ENCODE results near the gene GPR137B.

GPR137B gene

DNA sequence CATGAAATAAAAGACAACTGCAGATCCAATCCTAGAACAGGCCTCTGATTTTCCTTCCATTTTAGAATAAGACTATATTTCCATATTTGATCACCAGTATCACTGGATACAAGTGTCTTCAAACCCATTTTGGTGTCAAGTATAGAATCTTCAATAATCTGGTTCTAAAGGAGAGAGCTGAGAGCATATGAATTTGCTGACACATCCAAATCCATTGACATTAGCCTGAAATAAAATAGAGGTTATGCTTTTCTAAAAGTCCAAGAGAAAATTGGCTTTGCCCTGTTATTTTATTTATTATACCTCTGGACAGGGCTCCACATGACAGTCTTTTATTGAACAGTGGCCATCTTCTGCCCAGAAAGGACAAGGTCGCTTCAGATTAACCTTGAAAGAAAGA, 110.8 kb downstream of the GPR137B start:
- Histone ChIP-seq H3K4me3 (ENCODE audit: insufficient read depth, low read length, poor library complexity, severe bottlenecking) (no peak overlapping the region), H3K79me2 (ENCODE audit: insufficient read depth, low read length) (no peaks in the 10 kb centered on the region), H3K4me2 (ENCODE audit: low read depth, low read length, poor library complexity, severe bottlenecking) (no peak overlapping the region), H3K9me3 (ENCODE audit: insufficient read depth, low read length) (no peaks in the 10 kb centered on the region), H2AFZ (ENCODE audit: low read depth, low read length, severe bottlenecking) (no peak overlapping the region), H3K27me3 (ENCODE audit: low read length) (no peaks in the 10 kb centered on the region), H3K9me2 (replicated peaks; ENCODE audit: insufficient read depth, low read length) (no peaks in the 10 kb centered on the region), H3K36me3 (ENCODE audit: low read length) (peaks cover 4% of the 10 kb centered on the region; the same call in 1 of the 2 replicates), H4K20me1 (ENCODE audit: low read depth, low read length) (no peaks in the 10 kb centered on the region), H3K9ac (ENCODE audit: low read length) (no peak overlapping the region), H3F3A (ENCODE audit: insufficient read depth) (no peaks in the 10 kb centered on the region), H3K27ac (ENCODE audit: low read depth, low read length) (no peak overlapping the region)
- TF ChIP-seq, protein P1, sequence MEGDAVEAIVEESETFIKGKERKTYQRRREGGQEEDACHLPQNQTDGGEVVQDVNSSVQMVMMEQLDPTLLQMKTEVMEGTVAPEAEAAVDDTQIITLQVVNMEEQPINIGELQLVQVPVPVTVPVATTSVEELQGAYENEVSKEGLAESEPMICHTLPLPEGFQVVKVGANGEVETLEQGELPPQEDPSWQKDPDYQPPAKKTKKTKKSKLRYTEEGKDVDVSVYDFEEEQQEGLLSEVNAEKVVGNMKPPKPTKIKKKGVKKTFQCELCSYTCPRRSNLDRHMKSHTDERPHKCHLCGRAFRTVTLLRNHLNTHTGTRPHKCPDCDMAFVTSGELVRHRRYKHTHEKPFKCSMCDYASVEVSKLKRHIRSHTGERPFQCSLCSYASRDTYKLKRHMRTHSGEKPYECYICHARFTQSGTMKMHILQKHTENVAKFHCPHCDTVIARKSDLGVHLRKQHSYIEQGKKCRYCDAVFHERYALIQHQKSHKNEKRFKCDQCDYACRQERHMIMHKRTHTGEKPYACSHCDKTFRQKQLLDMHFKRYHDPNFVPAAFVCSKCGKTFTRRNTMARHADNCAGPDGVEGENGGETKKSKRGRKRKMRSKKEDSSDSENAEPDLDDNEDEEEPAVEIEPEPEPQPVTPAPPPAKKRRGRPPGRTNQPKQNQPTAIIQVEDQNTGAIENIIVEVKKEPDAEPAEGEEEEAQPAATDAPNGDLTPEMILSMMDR (IDR thresholded peaks at IDR 0.05; ENCODE audit: insufficient read depth, low read length, poor library complexity, severe bottlenecking) = no peak
- no peak for TF ChIP-seq EZH2phosphoT487 (conservative IDR thresholded peaks at IDR 0.05; ENCODE audit: low read length)

DNA sequence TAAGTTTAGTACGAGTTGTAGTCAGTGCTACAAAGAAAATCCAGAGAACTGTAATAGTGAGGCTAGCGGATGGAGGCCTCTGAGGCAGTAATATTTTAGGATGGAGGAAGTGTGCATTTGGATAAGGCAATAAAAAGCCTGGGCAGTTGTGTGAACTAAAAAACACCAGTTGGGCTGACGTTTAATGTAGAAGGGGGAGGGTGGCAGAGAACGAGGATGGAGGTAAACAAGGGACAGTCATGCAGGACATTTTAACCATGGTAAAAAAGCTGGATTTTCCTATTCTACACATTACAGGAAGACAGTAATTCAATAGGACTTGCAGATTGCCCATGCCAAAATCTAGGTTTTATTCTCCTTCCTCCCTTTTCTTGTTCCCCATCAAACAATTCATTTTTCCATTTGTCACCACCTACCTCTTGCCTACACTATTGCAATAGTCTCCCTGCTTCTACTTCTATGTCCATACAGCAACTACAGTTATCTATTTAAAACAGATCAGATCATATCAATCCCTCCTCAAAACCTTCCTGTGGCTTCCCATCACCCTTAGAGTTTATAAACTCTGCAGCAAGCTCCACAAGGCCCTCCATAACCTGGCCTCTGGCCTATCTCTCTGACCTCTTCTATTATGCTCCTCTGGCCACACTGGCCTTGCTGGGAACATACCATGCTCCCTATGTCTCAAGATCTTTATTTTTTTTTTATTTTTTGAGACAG, 111.7 kb downstream of the GPR137B start:
- peaks cover 4% of the 10 kb centered on the region; the same call in 1 of the 2 replicates for H3K36me3 ChIP-seq (ENCODE audit: low read length)
- no peaks in the 10 kb centered on the region for H4K20me1 ChIP-seq (ENCODE audit: low read depth, low read length)
- H3K27me3 ChIP-seq (ENCODE audit: low read length) = no peaks in the 10 kb centered on the region
- no peaks in the 10 kb centered on the region for H3K9me2 ChIP-seq (replicated peaks; ENCODE audit: insufficient read depth, low read length)
- H3K79me2 ChIP-seq (ENCODE audit: insufficient read depth, low read length) = no peaks in the 10 kb centered on the region
- no peaks in the 10 kb centered on the region for H3K9me3 ChIP-seq (ENCODE audit: insufficient read depth, low read length)
- TF ChIP-seq, protein P1 (IDR thresholded peaks at IDR 0.05; ENCODE audit: insufficient read depth, low read length, poor library complexity, severe bottlenecking) = no peak
- TF ChIP-seq EZH2phosphoT487 (conservative IDR thresholded peaks at IDR 0.05; ENCODE audit: low read length) = no peak
- H3K9ac ChIP-seq (ENCODE audit: low read length) = no peak overlapping the region
- H3F3A ChIP-seq (ENCODE audit: insufficient read depth) = no peaks in the 10 kb centered on the region
- no peak overlapping the region for H3K4me2 ChIP-seq (ENCODE audit: low read depth, low read length, poor library complexity, severe bottlenecking)
- H2AFZ ChIP-seq (ENCODE audit: low read depth, low read length, severe bottlenecking) = no peak overlapping the region
- no peak overlapping the region for H3K27ac ChIP-seq (ENCODE audit: low read depth, low read length)
- H3K4me3 ChIP-seq (ENCODE audit: insufficient read depth, low read length, poor library complexity, severe bottlenecking) = no peak overlapping the region

DNA sequence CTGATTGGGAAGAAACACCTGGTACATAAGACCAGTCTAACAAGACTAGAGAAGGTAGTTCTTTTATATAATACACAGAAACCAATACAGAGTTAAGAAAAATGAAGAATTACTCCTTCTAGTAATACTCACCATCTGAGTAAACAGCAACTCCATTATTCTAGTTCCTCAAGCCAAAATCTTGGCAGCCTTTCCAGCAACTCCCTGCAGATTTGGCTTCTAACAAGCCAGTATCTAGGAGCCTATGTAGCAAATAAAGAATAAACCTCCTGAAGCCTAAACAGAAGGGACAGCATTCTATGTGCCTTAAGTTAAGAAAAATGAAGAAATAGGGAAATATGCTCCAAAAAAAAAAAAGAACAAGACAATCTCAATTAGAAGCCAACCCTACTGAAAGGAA, 114.9 kb downstream of the GPR137B start:
- no peaks in the 10 kb centered on the region for H3K9me3 ChIP-seq (ENCODE audit: insufficient read depth, low read length)
- H3K27ac ChIP-seq (ENCODE audit: low read depth, low read length) = no peak overlapping the region
- H3K27me3 ChIP-seq (ENCODE audit: low read length) = no peaks in the 10 kb centered on the region
- no peaks in the 10 kb centered on the region for H4K20me1 ChIP-seq (ENCODE audit: low read depth, low read length)
- no peaks in the 10 kb centered on the region for H3K9me2 ChIP-seq (replicated peaks; ENCODE audit: insufficient read depth, low read length)
- peaks cover 4% of the 10 kb centered on the region; the same call in 1 of the 2 replicates for H3K36me3 ChIP-seq (ENCODE audit: low read length)
- no peak overlapping the region for H2AFZ ChIP-seq (ENCODE audit: low read depth, low read length, severe bottlenecking)
- H3K9ac ChIP-seq (ENCODE audit: low read length) = no peak overlapping the region
- H3K79me2 ChIP-seq (ENCODE audit: insufficient read depth, low read length) = no peaks in the 10 kb centered on the region
- no peak for TF ChIP-seq EZH2phosphoT487 (conservative IDR thresholded peaks at IDR 0.05; ENCODE audit: low read length)
- TF ChIP-seq, protein P1 (IDR thresholded peaks at IDR 0.05; ENCODE audit: insufficient read depth, low read length, poor library complexity, severe bottlenecking) = no peak
- no peak overlapping the region for H3K4me2 ChIP-seq (ENCODE audit: low read depth, low read length, poor library complexity, severe bottlenecking)
- H3F3A ChIP-seq (ENCODE audit: insufficient read depth) = no peaks in the 10 kb centered on the region
- no peak overlapping the region for H3K4me3 ChIP-seq (ENCODE audit: insufficient read depth, low read length, poor library complexity, severe bottlenecking)

Data from SU-DHL-6 (cell line).